ENCODE data around the gene RPS6KB2. TPM values are rescaled to one million over a fixed set of nuclear protein-coding genes. Genes with fewer than 3 reads are reported as not detected.

The RPS6KB2 gene
- total and polyA plus RNA-seq, 4 donors: 30.8 to 84.8 (median 37.9) TPM

DNA sequence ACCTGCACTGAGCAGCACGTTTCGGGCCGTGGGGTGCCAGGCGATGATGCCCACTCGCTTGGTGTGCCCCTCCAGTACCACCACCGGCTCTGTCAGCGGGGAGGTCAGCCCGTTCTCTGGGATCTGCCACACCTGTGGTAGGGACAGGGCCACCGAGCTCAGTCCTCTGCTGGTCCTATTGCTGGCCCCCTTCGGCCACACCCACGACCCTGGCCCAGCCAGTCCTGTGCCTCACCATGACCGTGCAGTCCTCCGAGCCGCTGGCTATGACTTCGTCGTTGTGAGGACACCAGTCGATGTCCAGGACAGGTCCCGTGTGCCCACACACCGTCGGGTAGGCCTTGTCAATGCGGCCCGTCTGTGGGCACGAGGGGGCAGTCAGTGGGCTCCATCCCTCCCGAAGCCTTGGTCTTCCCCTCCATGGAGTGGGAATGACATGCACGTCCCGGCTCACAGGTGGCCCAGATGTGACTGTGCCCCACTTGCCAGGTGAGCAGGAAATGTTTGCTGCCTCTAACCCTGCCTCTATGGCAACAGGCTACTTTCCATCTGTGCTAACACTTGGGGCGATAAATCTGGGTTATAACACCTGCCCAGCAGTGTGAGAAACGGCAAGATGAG is 13.5 kb downstream of the RPS6KB2 start:
- Histone ChIP-seq H3K4me1 (ENCODE audit: control insufficient read depth in 1 of 2, insufficient read depth in 2 of 2, low read length in 2 of 2) (no peaks in the 10 kb centered on the region), H3K36me3 (ENCODE audit: control insufficient read depth in 1 of 2, insufficient read depth in 2 of 2, low read length in 1 of 2) (no peaks in the 10 kb centered on the region), H3K4me3 (ENCODE audit: low read length in 2 of 2) (no peak overlapping the region), H3K9me3 (ENCODE audit: control insufficient read depth, low read length) (no peaks in the 10 kb centered on the region), H3K27ac (ENCODE audit: low read depth in 1 of 2, low read length in 2 of 2) (no peak overlapping the region), H3K27me3 (ENCODE audit: control insufficient read depth in 1 of 2, insufficient read depth in 2 of 2, low read length in 1 of 2) (no peaks in the 10 kb centered on the region)
- no peak for ATAC-seq (ENCODE audit: low FRiP score)
- no peak for DNase-seq
- intact Hi-C loops (cut with DNase I): no loop called here
- WGBS, 2 donors: 86 to 87% methylated on average over 28 of the region's 28 CpGs

- H3K36me3 ChIP-seq (ENCODE audit: control insufficient read depth in 1 of 2, insufficient read depth in 2 of 2, low read length in 1 of 2): no peaks in the 10 kb centered on the region
- ATAC-seq (ENCODE audit: low FRiP score) (peak; percentile 1), DNase-seq (no peak)
- H3K9me3 ChIP-seq (ENCODE audit: control insufficient read depth, low read length): no peaks in the 10 kb centered on the region
- 34 to 37% methylated on average over 42 to 45 of the region's 45 CpGs for WGBS, 2 donors
- intact Hi-C loops (cut with DNase I): no loop called here
- H3K4me3 ChIP-seq (ENCODE audit: low read length in 2 of 2): peak overlapping the region; percentile 81
- H3K27me3 ChIP-seq (ENCODE audit: control insufficient read depth in 1 of 2, insufficient read depth in 2 of 2, low read length in 1 of 2): no peaks in the 10 kb centered on the region
- H3K4me1 ChIP-seq (ENCODE audit: control insufficient read depth in 1 of 2, insufficient read depth in 2 of 2, low read length in 2 of 2): no peaks in the 10 kb centered on the region
- H3K27ac ChIP-seq (ENCODE audit: low read depth in 1 of 2, low read length in 2 of 2): peak overlapping the region; percentile 74 to 97
Measured at GRCh38 chr11:67442504-67443404, 14.5 kb downstream of the RPS6KB2 start.

- WGBS, 2 donors: 86% methylated on average over 5 of the region's 5 CpGs
- no peaks in the 10 kb centered on the region for H3K9me3 ChIP-seq (ENCODE audit: control insufficient read depth, low read length)
- intact Hi-C loops (cut with DNase I): no loop called here
- no peaks in the 10 kb centered on the region for H3K4me1 ChIP-seq (ENCODE audit: control insufficient read depth in 1 of 2, insufficient read depth in 2 of 2, low read length in 2 of 2)
- ATAC-seq (ENCODE audit: low FRiP score) (no peak), DNase-seq (no peak)
- H3K36me3 ChIP-seq (ENCODE audit: control insufficient read depth in 1 of 2, insufficient read depth in 2 of 2, low read length in 1 of 2): no peaks in the 10 kb centered on the region
- H3K27me3 ChIP-seq (ENCODE audit: control insufficient read depth in 1 of 2, insufficient read depth in 2 of 2, low read length in 1 of 2): no peaks in the 10 kb centered on the region
- H3K4me3 ChIP-seq (ENCODE audit: low read length in 2 of 2): no peak overlapping the region
- no peak overlapping the region for H3K27ac ChIP-seq (ENCODE audit: low read depth in 1 of 2, low read length in 2 of 2)
Measured at GRCh38 chr11:67445515-67445914, 17.2 kb downstream of the RPS6KB2 start.

DNA sequence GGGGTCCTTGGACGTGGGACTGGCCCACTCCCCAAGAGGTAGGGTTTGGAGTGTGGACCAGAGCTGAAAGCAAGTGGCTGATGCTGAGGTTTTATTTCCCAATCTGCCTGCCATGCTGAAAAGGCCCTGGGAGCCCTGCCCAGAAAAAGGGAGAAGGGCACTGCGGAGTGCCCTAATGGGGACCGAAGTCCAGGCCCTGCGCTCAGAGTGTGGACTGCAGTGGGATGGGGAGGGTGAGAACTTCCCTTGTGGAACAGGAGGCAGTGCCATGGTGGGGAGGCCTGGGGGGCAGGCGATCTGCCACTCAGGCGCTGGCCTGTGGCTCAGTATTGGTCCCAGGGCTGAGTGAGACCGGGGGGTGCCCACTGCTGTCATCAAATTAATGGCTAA is 19.9 kb downstream of the RPS6KB2 start:
- Histone ChIP-seq H3K27ac (ENCODE audit: low read depth in 1 of 2, low read length in 2 of 2) (no peak overlapping the region), H3K27me3 (ENCODE audit: control insufficient read depth in 1 of 2, insufficient read depth in 2 of 2, low read length in 1 of 2) (no peaks in the 10 kb centered on the region), H3K4me3 (ENCODE audit: low read length in 2 of 2) (no peak overlapping the region), H3K36me3 (ENCODE audit: control insufficient read depth in 1 of 2, insufficient read depth in 2 of 2, low read length in 1 of 2) (no peaks in the 10 kb centered on the region), H3K9me3 (ENCODE audit: control insufficient read depth, low read length) (no peaks in the 10 kb centered on the region), H3K4me1 (ENCODE audit: control insufficient read depth in 1 of 2, insufficient read depth in 2 of 2, low read length in 2 of 2) (no peaks in the 10 kb centered on the region)
- no peak for ATAC-seq (ENCODE audit: low FRiP score)
- DNase-seq: no peak
- WGBS, 2 donors: 91 to 94% methylated on average over 7 of the region's 7 CpGs
- intact Hi-C loops (cut with DNase I): no loop called here

DNA sequence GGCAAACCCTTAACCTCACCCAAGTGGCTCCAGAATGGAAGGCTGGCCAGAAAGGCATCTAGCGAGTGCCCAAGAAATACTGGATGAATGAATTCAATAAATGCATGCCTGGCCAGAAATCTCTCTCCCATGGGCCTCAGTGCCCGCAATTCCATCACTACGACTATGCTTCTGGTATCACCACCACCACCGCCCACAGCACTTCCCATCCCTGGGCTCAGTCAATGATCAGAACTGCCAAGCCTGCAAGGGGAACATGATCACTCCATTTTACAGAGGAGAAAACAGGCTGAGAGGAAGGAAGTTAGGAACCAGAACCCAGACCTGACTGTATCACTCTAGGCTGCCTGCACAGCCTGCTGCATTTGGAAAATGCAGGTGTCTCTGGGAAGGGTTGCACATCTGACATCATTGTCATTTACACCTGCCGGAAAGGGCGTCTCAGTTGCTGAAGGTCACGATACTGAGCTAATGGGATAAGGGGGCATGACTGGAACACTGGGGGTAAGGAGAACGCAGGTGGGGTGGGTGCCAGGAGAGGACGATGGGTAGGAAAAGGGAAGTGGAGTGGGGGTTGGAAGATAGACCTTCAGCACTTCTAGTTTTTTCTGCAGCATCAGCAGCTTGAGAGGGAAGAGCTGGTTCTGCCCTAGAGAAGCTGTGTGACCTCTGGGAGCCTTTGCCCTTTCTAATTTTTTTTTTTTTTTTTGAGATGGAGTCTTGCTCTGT is 21.0 kb downstream of the RPS6KB2 start:
- intact Hi-C loops (cut with DNase I): no loop called here
- WGBS, 2 donors: 77 to 79% methylated on average over 9 of the region's 9 CpGs
- ATAC-seq (ENCODE audit: low FRiP score): no peak

GRCh38 chr11:67450796-67451657 is 22.7 kb downstream of the RPS6KB2 start:
- Histone ChIP-seq H3K27me3 (ENCODE audit: control insufficient read depth in 1 of 2, insufficient read depth in 2 of 2, low read length in 1 of 2) (no peaks in the 10 kb centered on the region), H3K4me3 (ENCODE audit: low read length in 2 of 2) (no peak overlapping the region), H3K9me3 (ENCODE audit: control insufficient read depth, low read length) (no peaks in the 10 kb centered on the region), H3K27ac (ENCODE audit: low read depth in 1 of 2, low read length in 2 of 2) (no peak overlapping the region), H3K4me1 (ENCODE audit: control insufficient read depth in 1 of 2, insufficient read depth in 2 of 2, low read length in 2 of 2) (no peaks in the 10 kb centered on the region), H3K36me3 (ENCODE audit: control insufficient read depth in 1 of 2, insufficient read depth in 2 of 2, low read length in 1 of 2) (no peaks in the 10 kb centered on the region)
- DNase-seq (no peak), ATAC-seq (ENCODE audit: low FRiP score) (no peak)
- 90 to 93% methylated on average over 23 to 25 of the region's 25 CpGs for WGBS, 2 donors
- intact Hi-C loops (cut with DNase I): no loop called here

More for the DNA sequence above, 21.0 kb downstream of the RPS6KB2 start:
- Histone ChIP-seq H3K36me3 (ENCODE audit: control insufficient read depth in 1 of 2, insufficient read depth in 2 of 2, low read length in 1 of 2) (no peaks in the 10 kb centered on the region), H3K4me1 (ENCODE audit: control insufficient read depth in 1 of 2, insufficient read depth in 2 of 2, low read length in 2 of 2) (no peaks in the 10 kb centered on the region), H3K9me3 (ENCODE audit: control insufficient read depth, low read length) (no peaks in the 10 kb centered on the region), H3K27ac (ENCODE audit: low read depth in 1 of 2, low read length in 2 of 2) (no peak overlapping the region), H3K27me3 (ENCODE audit: control insufficient read depth in 1 of 2, insufficient read depth in 2 of 2, low read length in 1 of 2) (no peaks in the 10 kb centered on the region), H3K4me3 (ENCODE audit: low read length in 2 of 2) (no peak overlapping the region)
- DNase-seq: no peak

DNA sequence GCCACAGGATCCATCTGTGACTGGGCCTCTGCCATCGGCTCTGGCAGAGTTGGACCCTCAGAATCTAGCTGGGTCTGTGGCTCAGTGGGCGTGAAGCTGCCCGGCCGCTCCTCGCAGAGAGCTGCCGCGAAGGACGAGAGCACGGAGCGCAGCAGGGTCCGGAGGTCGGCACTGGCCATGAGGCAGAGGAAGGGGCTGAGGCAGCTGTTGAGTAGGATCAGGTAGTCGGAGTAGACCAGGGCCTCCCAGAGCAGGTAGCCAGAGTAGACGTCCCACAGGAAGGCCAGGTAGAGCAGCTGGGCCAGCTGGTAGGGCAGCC is 23.3 kb downstream of the RPS6KB2 start:
- ATAC-seq (ENCODE audit: low FRiP score) (no peak), DNase-seq (no peak)
- Histone ChIP-seq H3K4me1 (ENCODE audit: control insufficient read depth in 1 of 2, insufficient read depth in 2 of 2, low read length in 2 of 2) (no peaks in the 10 kb centered on the region), H3K36me3 (ENCODE audit: control insufficient read depth in 1 of 2, insufficient read depth in 2 of 2, low read length in 1 of 2) (no peaks in the 10 kb centered on the region), H3K4me3 (ENCODE audit: low read length in 2 of 2) (no peak overlapping the region), H3K9me3 (ENCODE audit: control insufficient read depth, low read length) (no peaks in the 10 kb centered on the region), H3K27ac (ENCODE audit: low read depth in 1 of 2, low read length in 2 of 2) (no peak overlapping the region), H3K27me3 (ENCODE audit: control insufficient read depth in 1 of 2, insufficient read depth in 2 of 2, low read length in 1 of 2) (no peaks in the 10 kb centered on the region)
- intact Hi-C loops (cut with DNase I): no loop called here
- WGBS, 2 donors: 93 to 94% methylated on average over 14 of the region's 14 CpGs

All from aorta (tissue), 5 donors.